Loucy (cell line): ENCODE measurements around the gene OTUD5.

Experiments used
- EZH2phosphoT487 ChIP-seq: fragments of 200-600 bp; IDR thresholded peaks from 2 replicates; pipeline ENCODE4 v1.6.1; 2018; ENCODE audit warnings: antibody characterized with exemption, mild to moderate bottlenecking, moderate library complexity, borderline replicate concordance
- TF ChIP-seq, protein P1 (sequence below): fragments of 200-600 bp; sonication (generic); conservative IDR thresholded peaks from 2 replicates; pipeline ENCODE4 v1.5.1; 2014; ENCODE audit warnings: mild to moderate bottlenecking, antibody characterized with exemption, low read length

DNA sequence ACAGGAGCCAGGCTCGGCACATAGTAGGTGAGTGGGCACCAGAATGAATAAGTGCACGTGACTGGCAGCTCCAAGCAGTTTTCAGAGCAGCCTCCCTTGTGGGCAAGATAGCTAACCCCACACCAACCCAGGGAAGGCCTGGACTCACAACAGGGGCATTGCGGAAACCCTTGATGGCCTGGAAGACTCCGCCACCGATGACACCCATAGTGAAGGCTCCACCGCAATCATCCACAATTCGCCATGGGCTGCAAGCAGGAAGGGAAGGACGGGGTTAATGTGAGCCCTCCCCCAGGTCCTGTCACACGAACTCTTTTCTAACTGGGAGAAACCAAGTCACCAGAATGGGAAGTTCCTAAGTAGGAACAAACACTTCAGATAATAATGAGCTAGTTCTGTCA lies 60.8 kb downstream of the OTUD5 start:
- TF ChIP-seq, protein P1, sequence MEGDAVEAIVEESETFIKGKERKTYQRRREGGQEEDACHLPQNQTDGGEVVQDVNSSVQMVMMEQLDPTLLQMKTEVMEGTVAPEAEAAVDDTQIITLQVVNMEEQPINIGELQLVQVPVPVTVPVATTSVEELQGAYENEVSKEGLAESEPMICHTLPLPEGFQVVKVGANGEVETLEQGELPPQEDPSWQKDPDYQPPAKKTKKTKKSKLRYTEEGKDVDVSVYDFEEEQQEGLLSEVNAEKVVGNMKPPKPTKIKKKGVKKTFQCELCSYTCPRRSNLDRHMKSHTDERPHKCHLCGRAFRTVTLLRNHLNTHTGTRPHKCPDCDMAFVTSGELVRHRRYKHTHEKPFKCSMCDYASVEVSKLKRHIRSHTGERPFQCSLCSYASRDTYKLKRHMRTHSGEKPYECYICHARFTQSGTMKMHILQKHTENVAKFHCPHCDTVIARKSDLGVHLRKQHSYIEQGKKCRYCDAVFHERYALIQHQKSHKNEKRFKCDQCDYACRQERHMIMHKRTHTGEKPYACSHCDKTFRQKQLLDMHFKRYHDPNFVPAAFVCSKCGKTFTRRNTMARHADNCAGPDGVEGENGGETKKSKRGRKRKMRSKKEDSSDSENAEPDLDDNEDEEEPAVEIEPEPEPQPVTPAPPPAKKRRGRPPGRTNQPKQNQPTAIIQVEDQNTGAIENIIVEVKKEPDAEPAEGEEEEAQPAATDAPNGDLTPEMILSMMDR: no peak
- TF ChIP-seq EZH2phosphoT487: no peak
